RWPE1 (cell line): ENCODE measurements around the gene BRAT1.

Experiments used
- CTCF ChIA-PET: fragments of 350-600 bp; sonication (Branson Sonifier 250); formaldehyde crosslinking; extraction: SDS; loops from one replicate; lab custom pipeline; 2021; lab: Yijun Ruan, JAX
- POLR2A ChIA-PET: fragments of 400-600 bp; formaldehyde crosslinking; extraction: SDS; loops from one replicate; lab custom pipeline; 2020; ENCODE audit warnings: antibody characterized with exemption; ENCODE audit not compliant: low non-redundant PET; lab: Yijun Ruan, JAX
- DNase-seq: peaks from one replicate; pipeline ENCODE4 v3.0.0; 2012; ENCODE audit warnings: low spot score
- H3K27ac ChIP-seq: fragments of 450-650 bp; 2 replicates; pipeline ENCODE4 v1.5.1; 2017
- TF ChIP-seq, protein P1 (sequence below): fragments of 450-650 bp; conservative IDR thresholded peaks from 2 replicates; pipeline ENCODE4 v1.5.1; 2017; ENCODE audit warnings: low read depth, mild to moderate bottlenecking

The BRAT1 gene

GRCh38 chr7:2499719-2500430 lies 55.4 kb downstream of the BRAT1 start:
- CTCF ChIA-PET, result interaction anchor here (0.7 to 2.3 kb wide), 2 partner anchors 11 to 171 kb away, joined by 4 to 7 read pairs; no protein-coding TSS in a partner anchor
- POLR2A ChIA-PET, result no interaction called here

GRCh38 chr7:2499181-2499580 lies 56.1 kb downstream of the BRAT1 start:
- CTCF ChIA-PET, result interaction anchor here (2.3 kb wide), 1 partner anchor 11 kb away, joined by 7 read pairs; no protein-coding TSS in a partner anchor
- POLR2A ChIA-PET, result no interaction called here

More at GRCh38 chr7:2499719-2500430, 55.4 kb downstream of the BRAT1 start:
- no peak for DNase-seq
- H3K27ac ChIP-seq, result no peak overlapping the region; the same call in 1 of the 2 replicates
- TF ChIP-seq, protein P1, sequence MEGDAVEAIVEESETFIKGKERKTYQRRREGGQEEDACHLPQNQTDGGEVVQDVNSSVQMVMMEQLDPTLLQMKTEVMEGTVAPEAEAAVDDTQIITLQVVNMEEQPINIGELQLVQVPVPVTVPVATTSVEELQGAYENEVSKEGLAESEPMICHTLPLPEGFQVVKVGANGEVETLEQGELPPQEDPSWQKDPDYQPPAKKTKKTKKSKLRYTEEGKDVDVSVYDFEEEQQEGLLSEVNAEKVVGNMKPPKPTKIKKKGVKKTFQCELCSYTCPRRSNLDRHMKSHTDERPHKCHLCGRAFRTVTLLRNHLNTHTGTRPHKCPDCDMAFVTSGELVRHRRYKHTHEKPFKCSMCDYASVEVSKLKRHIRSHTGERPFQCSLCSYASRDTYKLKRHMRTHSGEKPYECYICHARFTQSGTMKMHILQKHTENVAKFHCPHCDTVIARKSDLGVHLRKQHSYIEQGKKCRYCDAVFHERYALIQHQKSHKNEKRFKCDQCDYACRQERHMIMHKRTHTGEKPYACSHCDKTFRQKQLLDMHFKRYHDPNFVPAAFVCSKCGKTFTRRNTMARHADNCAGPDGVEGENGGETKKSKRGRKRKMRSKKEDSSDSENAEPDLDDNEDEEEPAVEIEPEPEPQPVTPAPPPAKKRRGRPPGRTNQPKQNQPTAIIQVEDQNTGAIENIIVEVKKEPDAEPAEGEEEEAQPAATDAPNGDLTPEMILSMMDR, result no peak

GRCh38 chr7:2498708-2499107 lies 56.6 kb downstream of the BRAT1 start:
- CTCF ChIA-PET, result interaction anchor here (0.5 to 2.3 kb wide), 3 partner anchors 10 to 397 kb away, joined by 3 to 7 read pairs (median 3); no protein-coding TSS in a partner anchor
- TF ChIP-seq, protein P1, result no peak
- POLR2A ChIA-PET, result no interaction called here
- no peak for DNase-seq
- no peak overlapping the region for H3K27ac ChIP-seq

More at GRCh38 chr7:2499181-2499580, 56.1 kb downstream of the BRAT1 start:
- TF ChIP-seq, protein P1, result no peak
- DNase-seq, result no peak
- no peak overlapping the region; the same call in 1 of the 2 replicates for H3K27ac ChIP-seq

- POLR2A ChIA-PET, result no interaction called here
- TF ChIP-seq, protein P1, result no peak
- no peak overlapping the region for H3K27ac ChIP-seq
- CTCF ChIA-PET, result interaction anchor here (0.5 to 2.3 kb wide), 3 partner anchors 9 to 49 kb away, joined by 3 to 7 read pairs (median 4); no protein-coding TSS in a partner anchor
- no peak for DNase-seq
Measured at GRCh38 chr7:2497500-2498336, 57.6 kb downstream of the BRAT1 start.

DNA sequence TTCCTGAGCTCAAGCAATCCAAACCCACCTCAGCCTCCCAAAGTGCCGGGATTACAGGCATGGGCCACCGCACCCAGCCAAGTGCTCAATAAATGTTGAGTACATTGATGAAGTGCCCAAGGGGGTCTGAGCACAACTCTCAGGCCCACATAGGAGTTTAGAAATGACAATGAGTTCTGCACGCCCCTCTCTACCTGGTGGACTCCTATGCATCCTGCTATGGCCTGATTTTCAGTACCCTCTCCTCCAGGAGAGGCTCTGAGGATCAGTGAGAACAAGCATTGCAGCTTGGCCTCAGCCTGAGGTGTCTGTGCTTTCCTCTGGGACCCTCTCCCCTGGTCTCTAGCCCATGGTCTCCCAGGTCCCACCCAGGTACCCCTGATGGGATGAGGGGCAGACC lies 58.3 kb downstream of the BRAT1 start:
- TF ChIP-seq, protein P1, result no peak
- CTCF ChIA-PET, result no interaction called here
- DNase-seq, result no peak
- POLR2A ChIA-PET, result no interaction called here
- H3K27ac ChIP-seq, result no peak overlapping the region

DNA sequence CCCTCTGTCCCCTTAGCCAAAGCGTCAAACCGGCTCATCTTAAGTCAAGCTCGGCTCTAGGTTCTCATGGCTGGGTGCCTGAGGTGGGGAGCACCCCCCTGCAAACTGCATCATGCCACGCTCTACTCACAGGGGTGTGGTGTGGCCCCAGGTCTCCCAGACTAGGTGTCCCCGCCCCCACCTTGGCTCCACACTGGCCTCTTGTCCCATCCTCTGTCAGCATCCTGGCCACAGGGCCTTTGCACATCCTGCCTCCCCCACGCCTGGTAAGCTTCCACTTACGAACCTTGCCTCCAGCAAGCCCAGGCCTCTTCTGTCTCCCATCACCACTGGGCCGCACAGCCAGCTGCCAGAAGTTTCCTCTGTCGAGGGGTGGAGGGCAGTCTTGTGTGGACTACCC lies 58.9 kb downstream of the BRAT1 start:
- POLR2A ChIA-PET, result no interaction called here
- no peak for DNase-seq
- TF ChIP-seq, protein P1, result no peak
- no peak overlapping the region for H3K27ac ChIP-seq
- CTCF ChIA-PET, result no interaction called here
